NCI-H1694 (cell line): ENCODE results near the gene NINJ2.

Experiments used
- DNase-seq: peaks from one replicate; lab custom pipeline; 2025; lab: John Stamatoyannopoulos, UW

The NINJ2 gene

DNA sequence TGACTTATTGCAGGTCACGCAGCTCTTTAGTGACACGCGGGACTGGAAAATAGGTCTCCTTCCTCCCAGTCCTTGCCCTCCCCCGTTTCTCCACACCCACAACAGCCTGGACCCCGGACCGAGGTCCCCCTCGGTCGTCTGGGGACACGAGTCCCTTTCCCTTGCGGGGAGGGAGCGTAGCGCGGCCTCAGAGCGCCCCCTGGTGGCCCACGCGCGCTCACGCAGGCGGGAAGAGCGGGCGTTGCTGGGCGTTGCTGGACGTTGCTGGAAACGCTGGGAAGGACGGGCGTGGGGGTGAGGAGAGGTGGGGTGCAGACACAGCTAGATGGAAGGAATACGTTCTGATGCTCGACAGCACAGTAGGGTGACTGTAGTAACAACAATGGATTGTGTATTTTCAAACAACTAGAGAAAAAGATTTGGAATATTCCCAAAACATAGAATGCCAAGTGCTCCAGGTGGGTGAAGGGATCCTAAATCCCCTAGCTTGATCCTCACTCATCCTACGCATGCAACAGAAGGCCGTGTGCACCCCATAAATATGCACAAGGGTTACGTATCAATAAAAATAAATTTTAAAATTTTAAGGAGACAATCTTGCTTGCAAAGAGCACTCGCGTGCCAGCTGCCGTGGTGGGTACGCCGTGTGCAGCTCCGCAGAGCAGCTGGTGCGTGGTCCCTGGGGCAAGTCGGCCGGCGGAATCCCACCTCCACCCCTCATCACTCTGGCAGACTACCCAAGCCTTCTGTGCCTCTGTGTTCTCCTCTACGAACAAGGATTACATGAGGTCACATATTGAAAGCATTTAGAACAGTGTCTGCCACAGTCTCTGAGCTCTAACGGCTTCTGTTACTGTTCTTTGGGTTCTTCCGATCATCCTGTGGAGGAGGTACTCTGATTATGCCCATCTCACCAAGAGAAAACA lies 116.1 kb downstream of the NINJ2 start:
- DNase-seq, result peak; percentile 69

DNA sequence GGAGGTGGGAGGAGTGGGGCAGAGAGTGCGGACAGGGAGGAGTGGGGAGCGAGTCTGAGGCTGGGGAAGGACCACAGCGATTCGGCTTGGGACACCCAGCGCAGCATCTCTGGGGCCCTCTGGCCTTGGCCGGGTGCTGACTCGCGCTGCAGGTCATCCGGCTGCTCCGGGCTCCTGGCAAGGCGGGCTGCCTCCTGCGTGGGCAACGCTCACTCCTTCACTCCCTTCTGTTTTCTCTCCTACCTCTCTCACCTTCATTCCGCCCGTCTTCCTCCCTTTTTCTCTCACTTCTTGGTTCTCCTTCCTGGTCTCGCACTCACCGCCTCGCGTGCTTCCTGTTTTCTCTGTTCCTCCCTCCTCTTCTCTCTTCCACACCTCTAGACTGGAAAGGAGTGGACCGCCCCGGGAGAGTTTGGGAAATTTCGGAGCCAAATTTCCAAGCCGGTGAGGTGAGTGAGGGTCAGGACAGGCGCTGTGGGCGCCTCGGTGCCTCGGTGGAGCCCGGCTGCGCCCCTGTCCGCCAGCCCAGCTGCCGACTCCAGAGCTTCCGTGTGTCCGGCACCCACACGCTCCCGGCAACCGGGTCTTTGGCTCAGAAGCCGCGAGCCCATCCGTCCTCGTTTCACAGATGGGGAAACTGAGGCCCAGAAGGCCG lies 116.9 kb downstream of the NINJ2 start:
- DNase-seq, result no peak

DNA sequence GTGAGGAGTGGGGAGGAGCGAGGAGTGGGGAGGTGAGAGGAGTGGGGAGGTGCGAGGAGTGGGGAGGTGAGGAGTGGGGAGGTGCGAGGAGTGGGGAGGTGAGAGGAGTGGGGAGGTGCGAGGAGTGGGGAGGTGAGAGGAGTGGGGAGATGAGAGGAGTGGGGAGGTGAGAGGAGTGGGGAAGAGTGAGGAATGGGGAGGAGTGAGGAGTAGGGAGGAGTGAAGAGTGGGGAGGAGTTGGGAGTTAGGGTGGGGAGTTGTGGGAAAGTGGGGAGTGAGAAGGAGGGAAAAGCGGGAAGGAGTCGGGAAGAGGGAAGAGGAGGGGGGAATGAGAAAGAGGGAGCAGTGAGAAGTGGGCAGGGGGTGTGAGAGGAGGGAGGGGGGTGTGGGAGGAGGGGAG lies 117.4 kb downstream of the NINJ2 start:
- DNase-seq, result no peak

DNA sequence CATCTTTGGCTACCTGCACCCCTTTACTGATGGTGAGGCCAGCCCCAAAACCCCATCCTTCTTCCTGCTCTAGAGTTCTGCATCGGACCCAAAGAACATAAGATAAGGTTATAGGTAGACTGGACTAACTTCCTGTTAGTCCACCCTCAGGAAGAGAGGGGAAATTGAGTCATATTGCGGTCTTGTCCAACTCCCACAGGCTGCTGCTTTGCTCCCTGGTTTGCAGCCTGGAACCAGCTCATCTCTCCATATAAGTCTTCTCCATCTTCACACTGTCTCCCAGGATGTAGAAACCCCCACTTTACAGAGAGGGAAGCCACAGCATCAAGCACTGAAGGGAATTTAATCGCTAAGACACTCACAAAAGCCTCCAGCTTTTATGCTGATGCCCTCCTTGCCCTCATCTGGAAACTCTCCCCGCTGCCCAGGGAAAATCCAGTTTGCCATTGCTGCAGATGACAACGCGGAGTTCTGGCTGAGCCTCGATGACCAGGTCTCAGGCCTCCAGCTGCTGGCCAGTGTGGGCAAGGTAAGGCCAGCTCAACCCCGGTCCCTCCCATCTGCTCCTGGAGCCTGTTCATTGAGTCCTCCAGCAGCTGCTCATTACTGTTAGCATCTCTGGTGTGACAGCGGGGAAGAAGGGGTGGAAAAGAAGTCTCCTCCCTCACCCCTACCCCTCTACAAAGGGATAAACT lies 118.2 kb downstream of the NINJ2 start:
- no peak for DNase-seq

DNA sequence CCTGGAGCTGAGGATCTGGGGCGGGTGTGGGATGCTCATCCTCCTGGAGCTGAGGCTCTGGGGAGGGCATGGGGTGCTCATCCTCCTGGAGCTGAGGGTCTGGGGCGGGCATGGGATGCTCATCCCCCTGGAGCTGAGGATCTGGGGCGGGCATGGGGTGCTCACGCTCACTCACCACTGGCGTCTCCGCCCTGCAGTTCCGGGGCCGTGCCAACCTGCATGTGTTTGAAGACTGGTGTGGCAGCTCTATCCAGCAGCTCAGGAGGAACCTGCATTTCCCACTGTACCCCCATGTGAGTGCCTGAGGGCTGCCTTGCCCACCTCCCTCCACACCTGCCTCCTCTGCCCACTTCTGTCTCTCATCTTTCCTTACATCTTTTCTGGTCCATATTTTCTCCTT lies 119.1 kb downstream of the NINJ2 start:
- DNase-seq, result no peak

DNA sequence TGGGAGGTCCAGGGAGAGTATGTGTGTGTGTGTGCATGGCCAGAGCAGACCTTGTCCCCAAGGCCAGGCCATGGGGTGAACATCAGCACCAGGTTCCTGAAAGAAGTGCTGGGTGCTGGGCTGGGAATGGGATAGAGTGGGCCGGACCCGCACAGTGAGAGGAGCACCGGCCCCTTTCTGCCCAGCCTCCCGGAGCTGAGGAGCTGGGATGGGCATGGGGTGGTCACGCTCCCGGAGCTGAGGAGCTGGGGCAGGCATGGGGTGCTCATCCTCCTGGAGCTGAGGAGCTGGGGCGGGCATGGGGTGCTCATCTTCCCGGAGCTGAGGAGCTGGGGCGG lies 120.2 kb downstream of the NINJ2 start:
- no peak for DNase-seq

DNA sequence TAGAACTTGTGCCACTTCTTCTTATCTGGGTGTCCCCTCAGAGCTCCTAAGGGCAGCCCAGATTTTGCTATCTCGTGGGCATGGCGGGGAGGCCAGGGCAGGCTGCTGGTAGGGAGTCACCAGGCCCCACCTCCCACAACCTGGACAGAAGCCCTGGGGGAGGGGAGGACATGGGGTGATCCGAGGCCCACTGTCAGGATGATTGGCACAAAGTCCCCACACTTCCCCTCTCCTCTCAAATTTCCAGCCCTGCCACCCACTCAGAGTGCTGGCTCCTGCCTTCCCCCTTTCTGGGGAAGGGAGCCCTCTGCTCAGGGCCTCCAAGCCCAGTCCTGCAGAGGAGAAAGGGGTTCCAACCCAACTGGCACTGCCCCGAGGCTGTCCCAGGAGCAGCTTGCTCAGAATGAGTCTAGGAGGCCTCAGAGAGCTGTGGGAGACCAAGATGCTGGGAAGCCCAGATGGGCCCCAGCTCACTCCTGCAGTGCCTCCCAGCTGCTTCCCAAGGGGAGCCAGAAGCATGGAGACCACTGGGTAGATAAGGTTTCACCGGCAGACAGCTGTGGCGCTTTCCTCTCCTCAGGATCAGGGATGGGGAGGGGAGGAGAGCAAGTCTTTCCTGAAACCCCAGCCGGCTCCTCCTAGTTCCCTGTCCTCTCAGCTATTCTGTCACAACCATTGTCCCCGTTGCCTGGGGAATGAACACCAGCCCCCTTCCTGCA lies 120.7 kb downstream of the NINJ2 start:
- DNase-seq, result peak; percentile 40

DNA sequence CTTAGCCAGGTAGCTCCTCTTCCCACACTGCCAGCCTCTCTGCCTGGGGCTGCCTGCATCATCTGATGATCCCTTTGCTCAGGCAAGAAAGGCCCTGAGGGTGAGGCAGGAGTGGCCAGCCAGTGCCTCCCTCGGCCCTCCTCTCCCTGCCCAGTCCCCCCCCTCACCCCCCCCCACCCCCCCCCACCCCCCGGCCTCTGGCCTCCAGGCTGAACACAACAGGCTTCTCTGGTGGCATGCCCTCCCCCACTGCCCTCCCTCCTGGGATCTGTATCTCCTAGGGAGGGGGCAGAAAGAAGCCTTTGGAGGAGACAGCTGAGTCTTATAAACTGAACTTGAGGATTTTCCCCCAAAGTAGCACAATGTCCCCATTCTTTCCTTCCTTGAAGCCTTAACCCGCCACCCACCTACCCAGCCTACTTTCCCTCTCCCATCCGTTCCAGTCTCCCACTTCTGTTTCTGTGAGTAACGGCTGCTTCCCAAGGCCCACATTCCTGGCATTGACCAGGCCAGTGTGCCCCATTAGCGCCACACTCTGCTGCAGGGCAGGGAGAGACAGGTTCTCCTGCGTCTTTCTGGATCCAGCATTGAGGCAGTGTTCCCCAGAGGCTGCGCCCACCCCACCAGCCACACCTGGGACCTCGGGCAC lies 121.4 kb downstream of the NINJ2 start:
- DNase-seq, result no peak

DNA sequence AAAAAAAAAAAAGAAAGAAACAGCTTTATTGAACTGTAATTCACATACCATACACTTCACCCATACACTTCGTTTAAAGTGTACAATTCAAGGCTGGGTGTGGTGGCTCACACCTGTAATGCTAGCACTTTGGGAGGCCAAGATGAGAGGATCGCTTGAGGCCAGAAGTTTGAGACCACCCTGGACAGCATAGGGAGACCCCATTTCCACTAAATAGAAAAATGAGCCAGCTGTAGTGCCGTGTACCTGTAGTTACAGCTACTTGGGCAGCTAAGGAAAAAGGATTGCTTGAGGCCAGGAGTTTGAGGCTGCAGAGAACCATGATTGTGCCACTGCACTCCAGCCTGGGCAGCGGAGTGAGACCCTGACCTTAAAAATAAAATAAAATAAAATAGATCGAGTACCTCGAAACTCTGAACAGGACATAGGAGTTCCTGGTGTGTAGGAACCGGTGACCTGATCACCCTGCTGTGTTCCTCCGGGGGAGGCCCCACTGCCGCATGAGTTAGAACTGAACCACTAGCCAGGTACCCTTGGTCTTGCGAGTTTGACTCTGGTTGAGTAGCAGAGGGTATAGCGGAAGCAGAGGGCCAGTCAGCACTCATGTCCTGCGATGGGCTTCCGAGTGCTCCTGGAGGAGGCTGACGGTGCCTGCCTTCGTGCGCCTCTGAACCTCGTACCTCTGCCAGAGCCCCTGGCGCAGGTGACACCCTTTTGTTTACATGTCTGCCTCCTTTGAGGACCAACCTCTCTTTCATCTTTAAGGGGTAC lies 123.5 kb downstream of the NINJ2 start:
- DNase-seq, result no peak

DNA sequence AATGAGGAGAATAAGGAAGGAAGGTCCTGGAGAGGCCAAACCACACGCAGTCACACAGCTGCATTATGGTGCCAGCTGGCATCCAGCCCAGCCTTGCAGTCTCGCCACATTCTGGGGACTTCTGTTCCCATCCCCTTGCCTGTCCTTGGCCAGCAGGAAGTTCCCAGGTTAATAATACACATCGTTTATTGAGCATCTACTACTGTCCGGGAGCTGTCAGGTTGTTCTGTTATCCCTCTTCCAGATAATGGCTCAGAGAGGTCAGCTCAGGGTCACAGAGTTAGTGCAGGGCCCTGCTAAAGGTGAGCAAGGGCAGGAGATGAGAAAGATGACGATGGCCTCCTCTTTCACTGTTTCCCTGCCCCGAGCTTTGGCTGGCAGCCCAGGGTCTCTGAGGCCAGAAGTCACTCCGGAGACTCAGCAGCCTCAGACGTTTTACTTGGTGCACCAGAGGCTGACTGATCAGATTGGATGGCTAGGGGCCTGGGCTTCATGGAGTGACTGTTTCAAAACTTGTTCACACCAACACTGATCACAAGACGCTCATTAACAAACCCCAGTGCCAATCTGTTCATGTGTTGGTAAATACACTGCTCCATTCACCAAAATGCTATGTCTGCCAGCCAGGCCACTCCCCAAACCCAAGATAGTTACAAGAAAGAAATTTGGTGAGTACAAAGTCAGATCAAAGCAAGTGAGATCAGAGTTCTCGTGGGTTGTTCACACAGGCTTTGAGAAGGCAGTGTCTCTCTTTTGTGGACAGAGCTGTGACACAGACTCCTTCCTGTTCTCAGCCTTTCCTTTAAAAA lies 124.3 kb downstream of the NINJ2 start:
- peak; percentile 20 for DNase-seq

DNA sequence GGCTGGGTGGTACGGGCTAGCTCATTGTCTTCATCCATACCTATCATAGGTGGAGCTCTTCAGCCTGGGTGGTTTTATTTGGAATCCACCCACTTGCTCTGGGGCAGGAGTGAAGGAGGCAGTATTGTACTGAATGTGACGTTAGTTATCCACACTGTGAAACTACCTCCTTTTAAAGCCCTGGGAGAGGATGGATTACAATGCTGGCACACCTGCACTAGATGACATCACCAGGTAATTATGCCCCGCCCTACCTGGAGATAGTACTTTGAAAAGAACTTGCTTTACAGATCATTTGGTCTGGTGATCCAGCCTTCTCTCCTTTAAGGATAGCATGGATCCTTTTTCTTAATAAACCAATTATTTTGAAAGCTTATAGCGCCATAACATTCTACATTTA lies 125.5 kb downstream of the NINJ2 start:
- DNase-seq, result no peak

DNA sequence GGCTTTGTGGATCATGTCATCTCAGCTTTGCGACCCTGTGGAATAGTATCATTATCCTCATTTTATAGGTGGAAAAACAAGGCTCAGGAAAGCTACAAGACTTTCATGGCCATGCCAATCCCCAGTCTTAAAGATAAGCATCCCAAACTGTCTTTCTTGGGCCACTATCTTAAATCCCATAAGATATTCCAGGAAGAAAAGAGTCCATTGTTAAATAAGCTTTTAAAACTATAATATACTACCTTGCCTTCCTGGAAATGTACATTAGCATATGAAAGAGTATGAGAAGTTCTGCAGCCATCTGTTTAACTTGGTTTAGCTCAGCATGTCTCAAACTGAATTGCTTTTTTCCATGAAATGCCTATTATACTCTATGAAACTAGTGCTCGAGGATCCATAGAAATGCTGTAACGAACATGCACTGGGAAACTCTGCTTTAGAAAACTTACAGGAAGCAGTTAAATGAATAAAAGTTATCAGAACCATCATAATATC lies 126.4 kb downstream of the NINJ2 start:
- no peak for DNase-seq

DNA sequence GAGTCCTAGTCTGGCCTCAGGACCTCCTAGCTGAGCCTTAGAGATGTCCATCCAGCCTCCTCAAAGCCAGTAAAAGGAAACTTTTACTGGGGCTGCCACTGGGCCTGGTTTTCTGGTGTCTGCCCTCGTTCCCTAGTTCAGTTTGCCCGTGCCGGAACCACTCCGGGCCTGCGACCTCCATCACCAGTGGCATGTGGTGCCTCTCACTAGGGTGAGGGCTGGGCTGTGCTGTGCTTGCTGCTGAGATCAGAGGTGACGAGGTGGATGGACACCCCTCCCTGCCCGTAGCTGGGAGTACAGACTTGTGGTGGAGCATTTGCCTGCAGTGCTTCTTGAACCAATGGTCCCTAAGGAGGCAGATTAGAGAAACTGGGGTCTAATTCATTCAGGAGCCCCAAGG lies 127.8 kb downstream of the NINJ2 start:
- DNase-seq, result no peak

DNA sequence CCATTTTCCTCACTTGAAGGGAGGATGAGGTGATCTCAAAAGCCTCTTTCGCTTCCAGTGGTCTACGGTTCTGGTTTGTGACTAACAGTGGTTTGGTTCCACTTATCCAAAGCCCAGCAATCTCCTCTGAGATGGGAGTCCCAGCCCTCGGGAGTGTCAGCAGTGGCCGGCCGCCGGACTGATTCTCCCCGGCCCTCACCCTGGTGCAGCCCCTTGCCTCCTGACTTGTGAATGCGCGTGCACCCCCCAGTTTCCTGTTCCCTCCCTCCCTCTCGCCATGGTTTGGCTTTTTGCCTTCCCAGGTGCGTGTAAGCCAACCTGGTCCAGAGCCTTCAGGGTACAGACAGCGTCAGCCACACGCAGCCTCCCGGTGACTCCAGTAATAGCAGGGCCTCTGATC lies 129.0 kb downstream of the NINJ2 start:
- no peak for DNase-seq

DNA sequence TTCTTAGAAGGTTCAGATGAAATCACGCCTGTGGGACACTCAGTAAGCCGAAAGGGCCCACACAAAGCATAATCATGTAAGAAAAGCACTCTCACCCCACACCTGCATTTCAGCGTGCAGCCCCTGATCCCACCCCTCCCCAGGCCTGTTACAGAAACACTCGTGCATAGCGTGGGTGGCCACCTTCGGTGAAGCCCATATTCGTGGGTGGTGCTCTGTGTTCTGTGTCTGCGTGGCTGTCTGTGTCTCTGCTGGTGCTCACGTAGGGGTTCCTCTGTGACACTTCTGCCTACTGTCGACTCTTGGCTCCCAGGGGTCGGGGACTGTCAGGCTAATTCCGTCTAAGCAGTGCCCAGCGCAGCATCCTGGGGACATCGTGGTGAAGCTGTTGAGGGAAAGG lies 129.5 kb downstream of the NINJ2 start:
- no peak for DNase-seq

DNA sequence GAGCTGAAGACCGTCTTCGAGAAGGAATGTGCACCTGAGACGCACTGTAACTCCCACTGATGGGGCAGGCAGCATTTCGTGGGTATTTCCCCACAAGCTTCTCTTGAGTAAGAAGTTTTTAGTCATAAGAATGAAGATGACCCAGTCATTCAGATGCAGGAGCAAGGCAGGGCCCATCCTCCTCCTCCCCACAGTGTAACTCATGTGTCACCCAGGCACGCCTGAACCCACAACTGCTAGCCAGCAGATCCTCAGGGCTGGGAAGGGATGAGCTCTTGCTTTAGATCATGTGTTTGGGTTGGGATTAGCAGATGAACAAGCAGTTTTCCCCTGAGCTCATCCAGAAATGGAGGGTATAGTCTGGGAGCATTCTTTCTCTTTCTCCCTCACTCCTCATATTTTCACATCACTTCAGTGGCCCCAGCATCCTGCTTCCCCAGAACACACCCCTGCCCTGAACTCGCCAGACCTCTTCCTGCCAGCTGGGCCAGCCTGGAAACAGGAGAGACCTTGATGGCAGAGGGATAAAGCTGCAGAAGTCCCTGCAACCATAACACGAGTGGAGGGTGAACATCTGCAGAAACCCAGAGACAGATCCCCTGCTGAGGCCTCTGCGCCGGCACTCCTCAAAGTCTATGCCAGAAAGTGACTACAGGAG lies 130.2 kb downstream of the NINJ2 start:
- no peak for DNase-seq

DNA sequence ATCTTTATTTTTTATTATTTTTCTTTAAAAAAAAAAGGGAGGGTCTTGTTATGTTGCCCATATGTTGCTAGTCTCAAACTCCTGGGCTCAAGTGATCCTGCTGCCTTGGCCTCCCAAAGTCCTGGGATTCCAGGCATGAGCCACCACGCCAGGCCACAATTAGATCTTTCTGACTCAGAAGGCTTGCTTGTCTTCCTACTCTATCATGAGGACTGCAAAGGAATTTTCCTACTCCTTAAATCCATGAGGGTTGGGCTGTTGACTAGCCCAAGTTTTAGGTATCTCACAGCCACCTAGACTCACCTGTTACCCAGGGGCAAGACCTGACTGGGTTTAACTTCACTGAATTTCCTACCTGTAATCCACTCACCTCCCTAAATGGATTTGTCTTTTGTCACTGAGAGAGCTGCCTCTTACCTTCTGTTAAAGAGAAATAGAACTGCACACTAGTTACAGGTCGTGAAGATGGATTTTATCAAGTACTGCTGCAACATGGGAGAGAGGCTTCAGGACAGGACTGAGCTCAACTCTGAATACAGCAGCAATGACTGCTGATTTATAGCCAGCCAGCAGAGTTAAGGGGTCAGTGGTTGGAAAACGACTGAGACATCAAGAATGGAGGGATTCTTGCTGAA lies 131.2 kb downstream of the NINJ2 start:
- no peak for DNase-seq

DNA sequence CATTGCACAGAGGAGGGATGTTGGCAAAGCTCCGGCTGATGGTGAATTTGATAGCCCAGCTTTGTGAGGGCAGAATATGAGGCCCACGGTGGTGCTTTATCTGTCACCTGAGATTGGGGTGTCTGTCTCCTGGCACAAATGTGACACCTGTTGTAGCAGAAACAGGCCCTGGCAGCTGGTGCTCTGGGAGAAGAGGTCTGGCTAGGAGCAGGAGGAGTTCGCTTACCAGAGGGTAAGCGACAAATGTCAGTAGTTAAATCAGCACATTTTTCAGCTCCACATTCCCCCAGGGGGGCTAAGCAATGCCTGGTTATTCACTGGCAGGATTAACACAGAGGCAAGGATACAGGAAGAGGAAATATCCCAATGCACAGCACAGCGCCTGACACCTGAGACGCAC lies 132.4 kb downstream of the NINJ2 start:
- DNase-seq, result no peak

DNA sequence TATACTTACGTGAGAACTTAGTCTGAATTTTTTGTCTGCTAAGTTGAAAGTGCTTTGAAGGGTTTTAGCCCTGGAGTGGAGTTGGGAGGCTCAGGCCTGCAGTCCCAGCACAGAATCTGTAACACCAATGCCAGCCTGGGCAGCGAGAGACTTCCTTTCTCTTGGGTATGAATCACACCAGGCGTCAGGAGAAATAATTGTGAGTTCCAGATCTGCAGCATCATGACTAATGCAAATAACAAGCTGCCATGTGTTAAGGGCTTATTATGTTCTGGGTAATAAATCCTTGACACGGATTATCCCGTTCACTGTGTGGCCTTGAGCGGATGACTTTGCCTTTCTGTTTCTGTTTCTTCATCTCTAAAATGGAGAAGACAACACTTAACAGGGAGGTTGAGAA lies 132.9 kb downstream of the NINJ2 start:
- no peak for DNase-seq
